GM19372 (cell line): ENCODE results near the gene XIRP1.

Experiments used
- ATAC-seq: cut with Tn5 transposase; IDR thresholded peaks from one replicate; pipeline ENCODE4 v1.9.1; 2021; ENCODE audit warnings: mild to moderate bottlenecking, low read depth, moderate library complexity; ENCODE audit not compliant: unreplicated experiment

XIRP1 gene

GRCh38 chr3:39209329-39209970, 17.1 kb upstream of the XIRP1 start:
- no peak for ATAC-seq

- no peak for ATAC-seq
Observed at GRCh38 chr3:39208463-39209055, 16.2 kb upstream of the XIRP1 start.

- no peak for ATAC-seq
Observed at GRCh38 chr3:39207361-39208186, 15.2 kb upstream of the XIRP1 start.

GRCh38 chr3:39205919-39206516, 13.6 kb upstream of the XIRP1 start:
- ATAC-seq = no peak

- no peak for ATAC-seq
Observed at GRCh38 chr3:39205131-39205530, 12.7 kb upstream of the XIRP1 start.

GRCh38 chr3:39203860-39204259, 11.5 kb upstream of the XIRP1 start:
- ATAC-seq = no peak

- no peak for ATAC-seq
Observed at GRCh38 chr3:39203402-39203801, 11.0 kb upstream of the XIRP1 start.

GRCh38 chr3:39202094-39202493, 9.7 kb upstream of the XIRP1 start:
- no peak for ATAC-seq

- ATAC-seq = no peak
Observed at GRCh38 chr3:39196671-39197356, 4.4 kb upstream of the XIRP1 start.

- ATAC-seq = no peak
Observed at GRCh38 chr3:39196034-39196433, 3.6 kb upstream of the XIRP1 start.

- no peak for ATAC-seq
Observed at GRCh38 chr3:39193391-39193790, 996 bp upstream of the XIRP1 start.

- no peak for ATAC-seq
Observed at GRCh38 chr3:39191773-39192172, 622 bp downstream of the XIRP1 start.

GRCh38 chr3:39191111-39191510, 1.3 kb downstream of the XIRP1 start:
- no peak for ATAC-seq

GRCh38 chr3:39190281-39191025, 1.9 kb downstream of the XIRP1 start:
- ATAC-seq = no peak

- no peak for ATAC-seq
Observed at GRCh38 chr3:39189959-39190269, 2.5 kb downstream of the XIRP1 start.

- ATAC-seq = no peak
Observed at GRCh38 chr3:39189150-39189958, 3.0 kb downstream of the XIRP1 start.

GRCh38 chr3:39188271-39189149, 3.9 kb downstream of the XIRP1 start:
- no peak for ATAC-seq

- ATAC-seq = no peak
Observed at GRCh38 chr3:39187372-39188155, 4.8 kb downstream of the XIRP1 start.
